Measurements from ENCODE around the gene WWC2.
"Not testable (repeated sequence)": the region's sequence is repeated elsewhere in the genome, so short reads cannot be mapped to it uniquely, and the experiment has no call there.

The WWC2 gene

DNA sequence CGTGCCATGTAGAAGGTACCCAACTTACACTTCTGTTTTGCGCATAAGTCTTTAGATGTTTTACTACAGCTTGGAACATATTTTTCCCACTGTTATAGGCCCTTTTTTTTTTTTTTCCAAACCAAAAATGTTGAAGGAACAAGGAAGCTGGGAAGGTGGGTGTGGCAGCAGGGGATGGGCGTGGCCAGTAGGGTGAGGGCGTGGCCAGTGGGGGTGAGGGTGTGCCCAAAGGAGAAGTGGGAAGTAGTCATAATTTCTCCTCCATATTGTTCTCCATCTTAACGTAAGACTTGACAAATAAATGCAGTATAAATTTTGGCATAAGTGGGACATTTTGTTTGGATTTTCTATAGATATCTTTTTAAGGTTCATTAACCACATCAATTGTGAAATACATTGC, 190.6 kb downstream of the WWC2 start:
- DNase-seq (ENCODE audit: low read depth in 1 of 2, low spot score in 1 of 2) = no peak

DNA sequence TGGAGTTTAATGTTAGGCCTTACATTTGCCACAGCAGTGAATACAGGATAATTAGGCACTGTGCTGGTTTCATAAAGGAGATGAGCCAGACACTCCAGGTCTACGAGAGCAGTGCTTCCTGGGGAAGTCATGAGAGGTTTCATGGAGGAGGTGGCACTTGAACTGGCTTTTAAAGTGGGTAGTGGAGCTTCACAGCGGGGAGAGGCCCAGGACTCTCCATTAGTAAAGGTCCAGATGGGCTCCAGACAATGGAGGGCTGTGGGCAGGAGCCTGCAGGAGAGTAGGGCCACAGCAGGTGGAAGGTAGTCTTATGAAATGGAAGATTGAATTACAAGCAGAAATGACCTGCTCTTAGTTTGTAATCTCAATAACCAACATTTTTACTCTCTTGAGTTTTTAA, 192.0 kb downstream of the WWC2 start:
- DNase-seq (ENCODE audit: low read depth in 1 of 2, low spot score in 1 of 2) = no peak

DNA sequence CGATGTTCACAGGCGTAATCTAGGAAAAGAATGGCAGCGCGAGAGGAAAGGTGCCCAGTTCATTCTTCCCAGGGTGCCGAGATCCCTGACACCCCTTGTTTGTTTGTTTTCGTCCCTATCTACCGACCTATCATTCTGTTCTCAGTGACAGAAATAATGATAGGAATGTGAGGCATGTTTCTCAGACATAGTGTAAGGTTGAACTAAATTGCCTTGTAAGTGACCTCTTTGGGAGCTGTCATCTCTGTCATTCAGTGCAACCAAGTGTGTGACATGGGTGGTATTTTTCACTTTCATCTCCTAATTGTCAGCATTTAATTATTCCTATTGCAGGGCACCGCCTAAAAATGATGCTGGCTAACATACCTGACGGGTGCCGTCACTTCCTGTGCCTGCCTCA, 196.7 kb downstream of the WWC2 start:
- DNase-seq (ENCODE audit: low read depth in 1 of 2, low spot score in 1 of 2) = no peak

DNA sequence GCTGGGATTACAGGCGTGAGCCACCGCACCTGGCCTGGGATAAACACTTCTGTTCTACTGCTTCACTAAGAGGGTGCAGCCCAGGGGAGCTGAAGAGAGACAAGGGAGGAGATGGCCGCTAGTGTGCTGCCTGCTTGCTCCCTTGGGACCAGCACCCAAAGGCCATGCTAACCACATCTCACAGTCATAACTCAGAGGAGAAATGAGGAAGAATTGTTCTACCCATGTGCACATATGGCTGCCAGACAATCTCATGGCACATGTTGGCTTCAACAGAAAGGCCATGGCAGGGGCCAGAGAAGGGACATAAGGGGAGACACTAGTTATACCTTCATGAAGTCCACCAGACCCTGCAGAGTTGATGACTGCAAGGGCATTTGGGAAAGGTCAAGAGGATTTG, 198.6 kb downstream of the WWC2 start:
- DNase-seq (ENCODE audit: low read depth in 1 of 2, low spot score in 1 of 2) = no peak

DNA sequence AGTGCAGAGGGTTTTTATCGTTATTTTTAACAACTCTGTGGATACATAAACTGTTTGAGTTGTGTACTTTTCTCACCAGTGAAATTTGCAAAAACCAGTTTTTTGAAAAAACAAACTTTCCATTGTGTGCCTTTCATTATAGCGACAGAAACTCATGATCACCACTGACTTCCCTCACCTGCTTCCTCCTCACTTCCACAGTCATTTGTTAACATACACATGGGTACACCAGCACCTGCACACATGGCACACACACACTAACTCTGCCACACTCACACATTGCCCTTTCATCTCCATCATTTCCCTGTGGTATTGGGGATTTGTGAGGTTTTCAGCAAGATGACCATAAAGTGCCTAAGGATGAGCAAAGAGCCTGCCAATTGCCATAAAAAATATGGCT, 200.4 kb downstream of the WWC2 start:
- DNase-seq (ENCODE audit: low read depth in 1 of 2, low spot score in 1 of 2) = no peak

DNA sequence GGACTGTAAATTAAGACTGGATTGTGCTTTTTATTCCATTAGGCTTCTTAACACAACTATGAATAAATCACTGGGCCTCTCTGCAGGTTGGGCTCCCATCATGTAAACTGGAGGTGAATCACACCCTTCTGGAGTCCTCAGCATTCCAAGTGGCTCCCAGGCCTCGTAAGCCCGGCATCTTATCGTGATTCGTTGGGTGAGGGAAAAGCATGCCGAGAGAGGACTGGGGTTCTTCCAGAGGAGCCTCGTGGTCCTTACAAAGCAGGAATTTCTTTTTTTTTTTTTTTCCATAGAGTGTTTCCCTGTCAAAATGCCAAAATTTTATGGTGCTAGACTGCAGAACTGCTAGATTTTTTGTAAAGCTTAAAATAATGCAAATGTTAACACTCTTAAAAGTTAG, 201.0 kb downstream of the WWC2 start:
- no peak for DNase-seq (ENCODE audit: low read depth in 1 of 2, low spot score in 1 of 2)

DNA sequence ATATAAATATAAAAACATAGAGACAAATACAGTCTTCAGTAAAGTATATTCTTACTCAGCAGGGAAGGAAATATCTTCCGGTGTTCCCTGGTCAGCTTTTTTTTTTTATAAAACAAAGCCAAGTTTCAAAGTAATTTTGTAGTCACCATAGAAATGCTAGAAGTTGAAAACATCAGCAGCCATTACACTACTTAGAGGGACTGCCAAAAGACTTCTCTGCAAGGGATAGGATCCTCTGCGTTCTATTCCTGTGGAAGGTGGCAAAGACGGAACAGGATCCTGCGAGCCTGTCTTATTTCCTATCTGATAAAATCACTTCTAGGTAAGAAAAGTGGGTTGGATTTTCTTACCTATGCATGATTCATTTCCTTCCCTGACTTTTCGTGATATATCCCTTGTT, 201.6 kb downstream of the WWC2 start:
- no peak for DNase-seq (ENCODE audit: low read depth in 1 of 2, low spot score in 1 of 2)

DNA sequence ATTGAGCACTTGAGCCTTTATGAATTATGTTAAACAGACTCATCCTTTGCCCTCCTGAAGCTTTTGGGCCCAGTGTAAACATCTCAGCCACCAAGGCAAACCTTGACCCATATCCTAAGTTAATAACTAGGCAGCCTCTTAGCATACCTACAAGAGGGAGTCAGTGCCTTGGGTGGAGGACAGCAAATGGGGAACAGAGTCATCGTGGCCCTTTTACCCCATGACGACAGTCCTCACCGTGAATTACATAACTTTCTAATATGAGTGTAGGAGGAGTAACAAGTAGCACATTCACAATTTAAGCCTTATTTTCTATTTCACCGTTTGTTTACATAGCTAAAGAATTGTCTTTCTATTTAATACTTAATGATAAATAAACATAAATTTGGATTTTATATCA, 204.2 kb downstream of the WWC2 start:
- DNase-seq (ENCODE audit: low read depth in 1 of 2, low spot score in 1 of 2) = no peak

DNA sequence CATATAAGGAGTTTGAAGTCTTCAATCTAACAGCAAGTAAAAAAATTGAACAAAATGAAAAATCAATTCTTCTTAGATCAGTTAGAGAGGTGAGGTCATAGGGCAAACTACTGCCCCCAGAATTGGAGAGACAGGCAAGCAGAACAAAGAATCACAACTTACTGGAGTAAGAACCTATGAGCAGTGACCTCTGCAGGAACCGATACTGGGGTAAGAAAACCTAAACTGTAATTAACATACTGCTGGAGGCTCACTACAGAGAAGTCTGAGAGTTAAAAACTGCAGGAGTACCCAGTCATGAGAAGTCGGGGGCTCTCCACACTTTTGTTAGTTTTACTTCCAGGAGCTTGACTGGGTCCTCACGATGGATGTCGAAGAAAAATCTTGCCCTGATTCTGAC, 205.0 kb downstream of the WWC2 start:
- no peak for DNase-seq (ENCODE audit: low read depth in 1 of 2, low spot score in 1 of 2)

DNA sequence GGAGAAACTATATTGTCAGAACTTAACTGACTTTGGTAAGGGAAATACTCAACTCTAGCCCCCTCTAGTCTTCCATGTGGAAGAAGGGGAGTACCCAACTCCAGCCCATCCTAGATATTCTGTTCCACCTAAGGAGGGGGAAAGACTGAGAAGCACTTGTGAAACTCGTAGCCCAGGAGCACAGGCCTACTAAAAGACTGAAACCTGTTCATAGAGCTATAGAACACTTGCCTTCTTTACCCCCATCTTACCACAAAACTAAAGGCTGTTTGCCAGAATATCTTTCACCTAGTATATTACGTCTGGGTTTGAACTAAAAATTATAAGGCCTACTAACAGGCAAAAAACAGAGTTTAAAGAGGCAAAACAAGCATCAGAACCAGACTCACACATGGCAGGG, 205.5 kb downstream of the WWC2 start:
- DNase-seq (ENCODE audit: low read depth in 1 of 2, low spot score in 1 of 2) = no peak

DNA sequence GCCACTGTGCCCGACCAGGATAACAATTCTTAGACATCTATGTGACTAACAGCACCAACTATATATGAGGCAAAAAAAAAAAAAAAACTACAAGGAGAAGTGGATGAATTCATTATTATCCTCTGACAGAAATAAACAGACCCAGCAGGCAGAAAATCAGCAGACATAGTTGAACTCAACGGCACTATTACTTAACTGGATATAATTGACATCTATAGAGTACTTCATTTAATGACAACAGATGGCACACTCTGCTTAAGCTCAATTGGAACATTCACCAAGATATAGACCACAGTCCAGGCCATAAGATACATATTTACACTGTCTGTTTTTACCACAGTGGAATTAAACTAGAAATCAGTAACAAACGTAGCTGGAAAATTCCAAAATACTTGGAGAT, 207.8 kb downstream of the WWC2 start:
- DNase-seq (ENCODE audit: low read depth in 1 of 2, low spot score in 1 of 2) = no peak

DNA sequence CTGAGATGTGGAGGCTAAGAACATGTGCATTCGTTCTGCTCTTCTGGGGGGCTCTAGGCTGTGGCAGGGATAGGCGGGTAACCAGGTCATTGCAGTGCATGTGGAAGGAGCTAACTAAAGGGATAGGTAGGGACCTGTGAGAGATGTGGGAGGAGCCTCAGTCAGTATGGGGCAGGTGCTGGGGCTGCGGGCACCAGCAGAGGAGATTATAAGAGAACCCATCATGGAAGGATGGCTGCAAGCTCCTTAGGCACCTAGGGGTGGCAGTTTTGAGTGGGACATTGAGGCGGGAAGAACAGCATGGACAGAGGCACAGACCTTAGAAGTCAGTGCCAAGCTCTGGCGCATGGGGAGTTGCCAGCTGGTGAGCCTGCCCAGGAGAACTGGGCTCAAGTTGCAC, 213.8 kb downstream of the WWC2 start:
- no peak for DNase-seq (ENCODE audit: low read depth in 1 of 2, low spot score in 1 of 2)

DNA sequence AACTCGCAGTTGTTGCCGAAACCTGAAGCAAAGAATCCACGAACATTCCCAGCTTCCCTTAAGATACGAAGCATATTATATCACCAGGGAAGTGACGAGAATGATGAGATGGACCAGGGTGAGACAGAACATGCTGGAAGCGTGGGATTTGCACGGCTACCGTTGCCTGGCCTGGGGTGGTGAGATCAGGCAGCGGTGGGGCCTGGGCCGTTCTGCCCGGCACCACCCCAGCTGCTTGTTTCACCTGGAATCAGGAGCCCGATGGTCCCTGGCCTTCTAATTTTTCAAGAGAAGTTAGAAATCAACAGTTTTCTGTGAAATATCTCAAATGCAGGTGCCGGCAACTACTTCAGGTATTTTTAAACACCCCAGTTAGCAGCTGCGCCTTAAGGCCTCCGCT, 215.3 kb downstream of the WWC2 start:
- DNase-seq (ENCODE audit: low read depth in 1 of 2, low spot score in 1 of 2) = no peak

DNA sequence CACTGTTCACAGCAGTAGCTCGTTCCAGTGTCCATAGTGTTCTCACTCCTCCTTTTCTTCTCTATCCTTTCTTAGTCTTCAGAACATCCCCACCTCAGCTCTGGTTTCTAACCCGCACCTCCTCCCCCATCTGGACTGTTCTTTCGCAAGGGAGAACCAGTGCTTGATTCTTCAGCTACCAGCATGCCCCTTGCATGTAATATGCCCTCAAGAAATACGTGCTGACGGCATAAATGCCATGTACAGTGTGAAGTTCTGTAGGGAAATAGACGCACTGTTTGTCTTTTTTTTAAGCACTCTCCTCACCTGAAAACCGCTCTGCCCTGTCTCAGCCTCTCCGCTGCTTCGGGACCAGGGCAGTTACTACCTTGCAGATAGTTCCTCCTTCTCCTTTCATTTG, 215.7 kb downstream of the WWC2 start:
- no peak for DNase-seq (ENCODE audit: low read depth in 1 of 2, low spot score in 1 of 2)

DNA sequence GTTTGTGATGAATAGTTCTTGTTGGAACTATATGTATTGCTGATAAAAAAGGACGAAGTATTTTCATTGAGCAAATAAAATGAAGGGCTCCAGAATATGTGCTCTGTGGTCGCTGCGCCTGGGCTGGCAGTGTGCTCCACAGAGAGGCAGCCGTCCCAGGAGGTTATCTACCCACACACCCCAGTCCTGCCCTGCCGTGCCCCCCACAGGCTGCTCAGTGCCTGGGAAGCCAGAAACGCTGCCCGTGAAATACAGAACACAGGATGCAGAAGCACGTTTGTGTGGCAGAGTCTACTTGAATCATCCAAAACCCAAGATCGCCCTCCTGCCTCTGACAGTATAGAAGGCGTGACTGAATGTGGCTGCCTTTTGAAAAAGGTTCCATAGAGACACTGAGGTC, 219.6 kb downstream of the WWC2 start:
- no peak for DNase-seq (ENCODE audit: low read depth in 1 of 2, low spot score in 1 of 2)

DNA sequence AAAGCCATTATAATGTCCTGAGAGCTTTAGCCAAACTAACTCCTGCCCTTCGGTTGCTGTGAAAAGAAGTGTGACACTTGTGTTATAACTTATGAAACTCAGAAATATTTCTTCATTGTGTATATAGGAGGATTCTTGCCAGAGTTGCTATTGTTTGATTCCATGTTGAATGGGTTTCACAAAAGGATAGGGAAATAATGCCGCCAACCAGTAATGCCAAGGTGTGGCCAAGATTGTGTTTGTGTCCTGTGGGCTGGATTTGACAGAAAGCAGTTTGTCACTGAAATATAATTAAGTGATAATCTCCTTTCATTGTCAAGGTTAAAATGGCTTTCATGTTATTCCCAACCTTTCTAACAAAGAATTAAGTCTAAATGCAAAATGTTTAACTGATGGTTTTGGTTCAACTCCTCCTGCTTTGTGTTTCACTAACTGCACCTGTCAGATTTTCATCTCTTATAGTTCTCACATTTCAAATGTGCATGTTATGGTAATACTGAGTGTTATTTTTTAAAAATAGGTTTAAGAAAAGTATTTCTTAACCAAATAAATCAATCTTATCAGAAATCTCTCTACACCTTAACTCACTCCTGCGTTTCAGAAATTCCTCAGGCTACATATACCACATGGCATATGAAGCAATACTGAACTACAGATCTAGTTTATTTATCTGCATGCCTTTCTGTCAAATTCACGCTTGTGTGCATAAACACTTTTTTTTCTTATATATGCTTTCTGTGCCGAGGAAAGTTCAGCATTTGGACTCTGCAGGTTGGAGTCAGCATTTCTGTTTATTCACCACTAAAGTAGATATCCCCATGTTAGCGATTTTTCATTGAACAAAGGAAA, 221.4 kb downstream of the WWC2 start, which contains the start of gene CLDN22:
TSS of gene CLDN22 (minus strand) at position 66 of the 849 bp plus-strand sequence. CDS start at position 8, 58 bp downstream.
- DNase-seq (ENCODE audit: low read depth in 1 of 2, low spot score in 1 of 2) = no peak

DNA sequence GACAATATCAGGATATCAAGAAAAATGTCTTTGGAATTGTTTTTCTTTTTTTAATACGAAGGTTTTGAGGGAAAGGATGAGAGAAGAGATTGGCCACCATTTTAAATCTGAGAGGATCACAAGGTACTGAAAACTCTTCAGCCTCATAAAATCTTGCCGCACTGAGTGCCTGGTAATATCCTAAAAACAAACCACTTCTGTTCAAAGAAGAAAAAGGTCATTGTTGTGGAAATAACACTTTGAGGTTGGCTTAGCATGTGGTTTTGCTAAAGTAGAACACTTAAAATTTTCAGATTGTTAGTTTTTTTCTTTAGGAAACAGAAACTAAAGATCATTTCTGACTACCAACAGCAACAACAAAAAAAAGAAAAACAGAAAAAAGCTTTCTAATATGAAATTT, 222.0 kb downstream of the WWC2 start:
- no peak for DNase-seq (ENCODE audit: low read depth in 1 of 2, low spot score in 1 of 2)

DNA sequence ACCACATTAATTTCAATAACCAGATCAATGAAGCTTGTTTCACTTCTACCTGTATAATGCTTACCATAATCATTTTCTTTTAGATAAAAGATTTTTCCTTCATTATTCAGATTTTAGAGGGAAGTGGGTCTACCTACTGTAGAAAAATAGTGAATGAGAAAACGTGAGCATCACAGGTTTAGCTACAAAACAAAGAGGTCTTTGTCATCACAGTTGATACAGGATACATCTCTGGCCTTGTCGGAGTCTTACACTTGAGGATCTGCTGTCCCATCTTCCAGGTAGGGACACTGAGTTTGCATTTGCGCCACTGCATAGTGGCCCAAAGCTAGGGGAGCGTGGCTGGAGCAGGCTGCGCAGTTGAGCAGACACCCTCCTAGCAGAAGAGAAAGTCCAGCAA, 222.5 kb downstream of the WWC2 start:
- no peak for DNase-seq (ENCODE audit: low read depth in 1 of 2, low spot score in 1 of 2)

DNA sequence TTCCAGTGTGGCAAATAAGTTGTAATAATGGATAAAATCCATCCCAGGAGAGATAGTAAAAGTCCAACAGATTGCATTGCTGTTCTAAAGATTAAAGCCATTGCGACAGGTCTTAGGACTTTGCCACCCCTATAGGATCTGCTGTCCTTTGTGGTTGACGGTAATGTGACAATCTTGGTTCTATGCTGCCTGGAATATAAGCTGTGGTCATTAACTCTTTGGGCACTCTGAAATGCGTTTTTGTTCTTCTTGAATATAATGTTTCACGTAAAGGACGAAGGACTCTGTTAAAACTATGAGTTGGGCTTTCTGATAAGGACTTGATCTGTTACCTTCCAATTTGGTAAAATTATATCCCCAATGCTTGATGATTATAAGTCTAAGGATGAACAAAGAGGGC, 223.3 kb downstream of the WWC2 start, which contains the start of gene CLDN24:
TSS of gene CLDN24 (minus strand) at position 101 of the 400 bp plus-strand sequence. CDS start at position 101, 0 bp downstream.
- no peak for DNase-seq (ENCODE audit: low read depth in 1 of 2, low spot score in 1 of 2)

DNA sequence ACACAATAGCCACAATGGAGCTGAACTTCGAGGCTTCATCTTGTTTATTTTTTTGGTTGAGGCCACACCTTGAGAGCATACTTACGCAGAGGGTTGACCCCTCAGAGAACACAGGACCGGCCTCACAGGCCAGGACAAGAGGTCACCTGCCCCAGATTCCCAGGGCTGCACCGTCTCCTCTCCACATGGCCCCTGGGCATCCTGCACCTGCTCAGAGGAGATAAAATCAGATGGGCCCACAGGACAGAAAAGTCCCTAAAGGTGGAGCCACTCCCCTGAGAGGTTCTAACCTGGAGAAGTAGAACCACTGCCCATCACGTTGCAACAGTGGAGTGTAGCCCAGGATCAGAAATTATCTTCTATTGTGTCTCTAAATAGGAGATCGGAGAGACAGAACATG, 224.2 kb downstream of the WWC2 start:
- no peak for DNase-seq (ENCODE audit: low read depth in 1 of 2, low spot score in 1 of 2)

DNA sequence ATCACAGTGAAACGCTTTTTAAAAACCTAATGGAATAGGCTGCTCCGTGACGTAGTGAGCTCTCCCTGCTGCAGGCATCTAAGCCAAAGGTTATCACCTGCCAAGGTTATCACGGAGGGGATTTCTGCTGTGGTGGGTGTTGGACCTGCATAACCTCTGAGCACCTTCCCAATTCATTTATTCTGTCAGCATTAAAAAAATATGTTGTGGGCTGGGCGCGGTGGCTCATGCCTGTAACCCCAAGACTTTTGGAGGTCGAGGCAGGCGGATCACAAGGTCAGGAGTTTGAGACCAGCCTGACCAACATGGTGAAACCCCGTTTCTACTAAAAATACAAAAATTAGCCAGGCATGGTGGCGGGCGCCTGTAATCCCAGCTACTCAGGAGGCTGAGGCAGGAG, 225.0 kb downstream of the WWC2 start:
- DNase-seq (ENCODE audit: low read depth in 1 of 2, low spot score in 1 of 2) = not testable (repeated sequence)

DNA sequence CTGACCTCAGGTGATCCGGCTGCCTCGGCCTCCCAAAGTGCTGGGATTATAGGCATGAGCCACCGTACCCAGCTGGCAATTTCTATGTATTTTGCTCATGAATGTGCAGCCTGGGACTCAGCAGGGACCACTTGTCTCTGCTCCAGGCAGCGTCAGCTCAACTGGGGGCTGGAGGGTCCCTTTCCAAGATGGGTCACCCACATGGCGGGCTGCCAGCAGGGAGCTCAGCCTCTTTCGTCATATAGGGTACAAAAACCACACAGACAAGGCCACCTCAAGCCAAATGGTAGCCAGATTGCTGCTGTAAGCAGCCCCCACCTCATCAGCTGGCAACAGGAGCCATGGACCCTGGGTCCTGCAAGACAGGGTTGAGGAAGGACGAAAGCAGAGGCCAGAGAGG, 225.6 kb downstream of the WWC2 start:
- DNase-seq (ENCODE audit: low read depth in 1 of 2, low spot score in 1 of 2) = no peak

DNA sequence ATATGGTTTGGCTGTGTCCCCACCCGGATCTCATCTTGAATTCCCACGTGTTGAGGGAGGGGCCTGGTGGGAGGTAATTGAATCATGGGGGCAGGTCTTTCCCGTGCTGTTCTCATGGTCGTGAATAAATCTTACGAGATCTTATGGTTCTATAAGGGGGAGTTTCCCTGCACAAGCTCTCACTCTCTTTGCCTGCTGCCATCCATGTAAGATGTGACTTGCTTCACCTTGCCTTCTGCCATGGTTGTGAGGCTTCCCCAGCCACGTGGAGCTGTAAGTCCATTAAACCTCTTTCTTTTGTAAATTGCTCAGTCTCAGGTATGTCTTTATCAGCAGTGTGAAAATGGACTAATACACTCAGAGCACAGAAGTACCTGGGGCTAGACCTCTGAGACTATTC, 227.3 kb downstream of the WWC2 start:
- not testable (repeated sequence) for DNase-seq (ENCODE audit: low read depth in 1 of 2, low spot score in 1 of 2)
